Astrocyte (in vitro differentiated cells and primary cell): ENCODE data around the gene RAB5B. TPM values are rescaled to one million over a fixed set of nuclear protein-coding genes. Genes with fewer than 3 reads are reported as not detected.
A peak's percentile ranks its signal among the peaks of the same experiment; 100 is the strongest.

Source experiments
- DNase-seq: peaks from one replicate; pipeline ENCODE4 v3.0.0-alpha.2; 2010; ENCODE audit warnings: low read depth
- FAIRE-seq: peaks from 2 replicates; lab custom pipeline; 2011; peaks lifted over from hg19 to GRCh38; lab: Jason Lieb, UNC
- H2AFZ ChIP-seq: 2 replicates; pipeline ENCODE4 v1.6.0; 2012; ENCODE audit warnings: low read depth, low read length, inconsistent platforms
- H3K27ac ChIP-seq: 2 replicates; pipeline ENCODE4 v1.5.1; 2011; ENCODE audit warnings: low read depth, low read length, inconsistent platforms
- H3K27me3 ChIP-seq: 2 replicates; pipeline ENCODE4 v1.6.0; 2011; ENCODE audit warnings: low read length, inconsistent platforms; ENCODE audit not compliant: insufficient read depth
- H3K36me3 ChIP-seq: 2 replicates; pipeline ENCODE4 v1.5.1; 2011; ENCODE audit warnings: low read length, inconsistent platforms; ENCODE audit not compliant: insufficient read depth
- H3K4me1 ChIP-seq: 2 replicates; pipeline ENCODE4 v1.5.1; 2011; ENCODE audit warnings: low read length, inconsistent platforms; ENCODE audit not compliant: insufficient read depth
- H3K4me2 ChIP-seq: 2 replicates; pipeline ENCODE4 v1.6.0; 2012; ENCODE audit warnings: low read length, inconsistent platforms
- H3K4me3 ChIP-seq: 2 replicates; pipeline ENCODE4 v1.5.1; 2011; ENCODE audit warnings: low read depth, mild to moderate bottlenecking, low read length, inconsistent platforms; ENCODE audit not compliant: insufficient read depth
- H3K79me2 ChIP-seq: 2 replicates; pipeline ENCODE4 v1.6.0; 2012; ENCODE audit warnings: mild to moderate bottlenecking, low read length, inconsistent platforms; ENCODE audit not compliant: insufficient read depth
- H3K9ac ChIP-seq: 2 replicates; pipeline ENCODE4 v1.6.0; 2012; ENCODE audit warnings: mild to moderate bottlenecking, low read length, inconsistent platforms
- H3K9me3 ChIP-seq: 2 replicates; pipeline ENCODE4 v1.5.1; 2012; ENCODE audit warnings: low read depth, mild to moderate bottlenecking, low read length, inconsistent platforms; ENCODE audit not compliant: insufficient read depth
- H4K20me1 ChIP-seq: 2 replicates; pipeline ENCODE4 v1.6.0; 2012; ENCODE audit warnings: low read length, inconsistent platforms; ENCODE audit not compliant: insufficient read depth
- H3K27ac Mint-ChIP-seq: one replicate; pipeline ENCODE4 v1.8.0; 2021; ENCODE audit warnings: mild to moderate bottlenecking, mixed read lengths; ENCODE audit not compliant: unreplicated experiment
- H3K27me3 Mint-ChIP-seq: one replicate; pipeline ENCODE4 v1.8.0; 2021; ENCODE audit warnings: low read depth, mixed read lengths; ENCODE audit not compliant: unreplicated experiment
- H3K36me3 Mint-ChIP-seq: one replicate; pipeline ENCODE4 v1.8.0; 2021; ENCODE audit warnings: low read depth, mixed read lengths; ENCODE audit not compliant: unreplicated experiment
- H3K4me1 Mint-ChIP-seq: one replicate; pipeline ENCODE4 v1.8.0; 2021; ENCODE audit warnings: low read depth, mixed read lengths; ENCODE audit not compliant: unreplicated experiment
- H3K4me3 Mint-ChIP-seq: one replicate; pipeline ENCODE4 v1.8.0; 2021; ENCODE audit warnings: mild to moderate bottlenecking, moderate library complexity, mixed read lengths; ENCODE audit not compliant: unreplicated experiment
- H3K9me3 Mint-ChIP-seq: one replicate; pipeline ENCODE4 v1.8.0; 2021; ENCODE audit warnings: mild to moderate bottlenecking, mixed read lengths; ENCODE audit not compliant: unreplicated experiment
- CTCF ChIP-seq: IDR thresholded peaks from 2 replicates; pipeline ENCODE4 v1.5.1; 2011; ENCODE audit warnings: low read depth, mild to moderate bottlenecking, inconsistent platforms, low read length, moderate library complexity; ENCODE audit not compliant: insufficient read depth
- EZH2 ChIP-seq: IDR thresholded peaks from 2 replicates; pipeline ENCODE4 v1.6.1; 2012; ENCODE audit warnings: mild to moderate bottlenecking, low read length, inconsistent platforms; ENCODE audit not compliant: insufficient read depth
- total RNA-seq: library from RNA; stranded (reverse); gene quantifications from 2 replicates; pipeline ENCODE4 v1.2.1, GENCODE V29; 2021

RAB5B gene
- total RNA-seq, 1 donor from 2014 or later: 127 TPM

GRCh38 chr12:55927588-55928502, 46.0 kb upstream of the RAB5B start, which contains the start of gene PYM1:
TSS of gene PYM1 (minus strand) at chr12:55927894. CDS start at chr12:55927761, 133 bp downstream.
- no peak for FAIRE-seq
- no peaks in the 10 kb centered on the region for H4K20me1 ChIP-seq
- peaks cover 30% of the 10 kb centered on the region for H3K4me1 ChIP-seq
- H3K79me2 ChIP-seq: peaks cover 50% of the 10 kb centered on the region
- Mint-ChIP-seq H3K27me3 (no peaks in the 10 kb centered on the region), H3K4me1 (peaks cover 39% of the 10 kb centered on the region), H3K9me3 (no peaks in the 10 kb centered on the region), H3K36me3 (no peaks in the 10 kb centered on the region), H3K4me3 (peak within 1 kb of the TSS; percentile 99), H3K27ac (peak within 1 kb of the TSS; percentile 96)
- peak; percentile 48 for DNase-seq
- H3K4me2 ChIP-seq: peak within 1 kb of the TSS; percentile 98
- no peaks in the 10 kb centered on the region for H3K36me3 ChIP-seq
- H2AFZ ChIP-seq: peak within 1 kb of the TSS; percentile 78
- peak within 1 kb of the TSS; percentile 94 for H3K9ac ChIP-seq
- H3K4me3 ChIP-seq: peak within 1 kb of the TSS; percentile 92
- TF ChIP-seq EZH2 (no peak), CTCF (no peak)
- peak within 1 kb of the TSS; percentile 88 for H3K27ac ChIP-seq
- no peaks in the 10 kb centered on the region for H3K9me3 ChIP-seq
- H3K27me3 ChIP-seq: no peaks in the 10 kb centered on the region

- DNase-seq (no peak), FAIRE-seq (no peak)
- Mint-ChIP-seq H3K4me3 (peak overlapping the region; percentile 31), H3K4me1 (peaks cover 44% of the 10 kb centered on the region), H3K9me3 (no peaks in the 10 kb centered on the region), H3K36me3 (no peaks in the 10 kb centered on the region), H3K27ac (no peak overlapping the region), H3K27me3 (no peaks in the 10 kb centered on the region)
- Histone ChIP-seq H2AFZ (no peak overlapping the region), H3K4me2 (no peak overlapping the region), H3K4me3 (no peak overlapping the region), H3K36me3 (no peaks in the 10 kb centered on the region), H3K79me2 (peaks cover 38% of the 10 kb centered on the region), H3K27ac (no peak overlapping the region), H4K20me1 (no peaks in the 10 kb centered on the region), H3K9ac (no peak overlapping the region), H3K4me1 (peaks cover 37% of the 10 kb centered on the region), H3K9me3 (no peaks in the 10 kb centered on the region), H3K27me3 (no peaks in the 10 kb centered on the region)
- no peak for TF ChIP-seq CTCF
- TF ChIP-seq EZH2: no peak
Measured at GRCh38 chr12:55929306-55929791, 44.5 kb upstream of the RAB5B start.
